ENCODE measurements around the gene STARD13.

The STARD13 gene

DNA sequence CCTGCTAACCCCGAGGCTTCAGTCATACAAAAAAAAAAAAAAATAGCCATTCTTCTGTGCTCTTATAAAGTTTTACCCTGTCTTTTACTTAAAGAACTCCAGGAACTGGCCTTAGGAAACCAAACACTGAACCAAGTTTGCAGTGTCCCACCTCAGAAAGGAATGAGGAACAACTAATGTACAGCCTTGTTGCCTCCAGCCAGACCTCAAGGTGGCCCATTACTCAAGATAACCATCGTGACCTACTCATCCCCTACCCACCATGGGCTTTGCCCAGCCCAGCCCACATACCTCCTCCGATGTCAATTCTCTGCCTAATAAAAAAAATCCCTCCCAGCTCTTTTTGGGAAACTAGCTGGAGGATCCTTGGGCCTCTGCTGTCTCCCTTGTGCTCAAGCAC lies 133.2 kb downstream of the STARD13 start:
- FAIRE-seq (no peak), DNase-seq (ENCODE audit: low spot score) (no peak)

DNA sequence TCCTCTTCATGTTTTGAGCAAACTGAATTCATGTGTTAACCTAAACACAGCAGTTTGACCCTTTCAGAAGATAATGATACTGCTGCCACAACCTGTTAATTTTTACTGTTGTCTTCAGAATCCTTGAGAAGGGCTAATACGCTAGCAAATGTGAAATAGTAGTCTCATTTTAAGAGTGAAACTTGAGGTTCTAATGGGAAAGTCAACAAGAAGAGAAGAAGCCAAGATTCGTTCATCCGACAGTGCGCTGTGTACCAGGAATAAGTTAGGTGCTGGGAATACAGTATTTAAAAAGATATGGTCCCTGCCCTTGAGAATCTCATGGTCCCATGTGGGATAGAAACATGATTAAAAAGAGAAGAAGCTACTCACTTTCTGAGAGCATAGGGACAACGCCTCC lies 134.9 kb downstream of the STARD13 start:
- DNase-seq (ENCODE audit: low spot score) (no peak), FAIRE-seq (no peak)

DNA sequence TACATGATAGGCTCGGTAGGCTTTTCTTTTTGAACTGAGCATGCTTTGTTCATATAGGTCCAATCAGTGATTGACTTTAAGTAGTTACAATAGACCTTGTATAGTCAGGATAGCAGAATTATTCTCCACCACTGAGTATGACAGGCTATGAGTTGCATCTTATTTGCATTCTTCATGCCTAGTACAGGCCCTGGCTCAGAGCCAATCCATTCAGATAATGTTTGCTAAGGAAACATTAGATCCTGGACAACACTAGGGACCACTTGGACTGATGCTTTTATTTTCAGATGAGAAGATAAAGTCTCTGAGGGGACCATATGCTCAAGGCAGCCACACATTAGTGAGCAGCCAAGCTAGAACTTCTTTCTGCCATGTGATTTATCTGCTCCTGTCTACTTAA lies 135.4 kb downstream of the STARD13 start:
- no peak for DNase-seq (ENCODE audit: low spot score)
- no peak for FAIRE-seq

DNA sequence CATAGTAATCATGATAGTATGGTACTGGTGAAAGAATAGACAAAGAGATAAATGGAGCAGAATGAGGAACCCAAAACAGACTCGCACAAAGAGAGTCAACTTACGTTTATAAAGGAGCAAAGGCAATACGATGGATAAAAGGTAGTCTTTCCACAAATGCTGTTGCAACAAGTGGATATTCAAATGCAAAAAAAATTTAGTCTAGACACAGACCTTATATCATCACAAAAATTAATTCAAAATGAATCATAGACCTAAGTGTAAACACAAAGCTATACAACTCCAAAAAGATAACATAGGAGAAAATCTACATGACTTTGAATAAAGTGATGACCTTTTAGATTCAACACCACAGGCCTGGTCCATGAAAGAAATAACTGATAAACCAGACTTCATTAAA lies 137.7 kb downstream of the STARD13 start:
- FAIRE-seq (no peak), DNase-seq (ENCODE audit: low spot score) (no peak)

DNA sequence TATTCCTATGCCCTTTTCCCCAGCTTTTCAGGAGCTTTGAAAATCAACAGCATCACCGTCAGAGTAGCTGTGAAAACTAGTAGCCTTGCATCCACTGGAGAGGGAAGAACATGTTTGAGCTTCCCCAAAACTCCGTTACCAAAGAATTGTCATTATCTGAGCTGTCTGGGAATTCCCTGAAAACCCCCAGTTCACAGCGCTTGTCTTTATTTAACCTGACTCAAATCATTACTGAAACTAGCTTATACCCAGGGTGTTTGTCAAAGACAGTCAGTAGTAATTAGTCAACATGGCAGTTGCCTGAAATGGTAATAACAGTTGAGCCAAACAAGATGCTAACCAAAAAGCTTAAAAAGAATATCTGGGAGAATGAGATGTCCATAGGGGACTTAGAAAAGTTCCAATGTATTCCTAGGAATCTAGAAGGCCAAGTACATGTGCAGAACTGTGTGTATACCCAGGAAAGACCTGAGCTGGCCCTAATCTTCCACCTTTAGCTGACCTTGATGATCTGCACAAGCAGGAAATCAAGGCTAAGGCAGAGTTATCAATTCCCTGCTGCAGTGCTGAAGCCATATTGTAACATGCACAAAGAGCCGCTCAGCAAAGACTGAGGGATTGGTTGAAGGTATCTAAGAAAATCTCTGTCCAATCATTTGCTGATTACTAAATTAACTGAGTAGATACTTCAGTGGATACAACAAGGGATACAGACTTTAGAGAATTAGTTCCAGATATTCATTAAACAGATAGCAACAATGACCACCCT lies 138.5 kb downstream of the STARD13 start:
- FAIRE-seq, result no peak
- no peak for DNase-seq (ENCODE audit: low spot score)

DNA sequence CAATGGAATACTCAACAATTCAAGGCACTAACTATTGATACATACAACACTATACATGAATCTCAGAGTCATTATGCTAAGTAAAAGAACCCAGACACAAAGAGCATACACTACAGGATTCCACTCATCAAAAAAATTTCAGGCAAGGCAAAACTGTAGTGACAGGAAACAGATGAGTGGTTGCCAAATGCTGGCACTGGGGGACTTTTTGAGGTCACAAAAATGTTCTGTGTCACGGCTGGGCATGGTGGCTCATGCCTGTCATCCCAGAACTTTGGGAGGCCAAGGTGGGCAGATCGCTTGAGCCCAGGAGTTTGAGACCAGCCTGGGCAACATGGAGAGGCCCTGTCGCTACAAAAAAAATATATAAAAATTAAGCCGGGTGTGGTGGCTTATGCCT lies 139.9 kb downstream of the STARD13 start:
- no peak for FAIRE-seq
- no peak for DNase-seq (ENCODE audit: low spot score)

DNA sequence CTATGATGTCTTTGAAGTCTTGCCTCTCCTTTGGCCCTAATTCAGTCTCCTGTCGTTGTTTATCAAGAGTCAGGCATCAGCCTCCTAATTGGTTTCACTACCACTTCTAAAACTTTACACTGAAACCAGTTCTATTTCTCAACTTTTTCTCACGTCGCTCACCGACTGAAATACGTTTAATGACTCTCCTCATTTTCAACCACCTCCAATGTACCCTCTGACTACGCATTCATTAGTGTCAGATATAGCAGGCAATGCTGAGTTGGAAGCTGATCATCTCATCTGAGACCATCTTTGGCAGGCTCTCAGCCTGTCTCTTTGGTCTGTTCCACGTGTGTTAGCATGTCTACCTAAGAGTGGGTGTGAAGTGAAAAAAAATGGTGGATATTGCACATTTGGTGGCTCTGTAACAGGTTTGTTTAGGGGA lies 141.2 kb downstream of the STARD13 start:
- FAIRE-seq, result no peak
- DNase-seq (ENCODE audit: low spot score), result no peak

DNA sequence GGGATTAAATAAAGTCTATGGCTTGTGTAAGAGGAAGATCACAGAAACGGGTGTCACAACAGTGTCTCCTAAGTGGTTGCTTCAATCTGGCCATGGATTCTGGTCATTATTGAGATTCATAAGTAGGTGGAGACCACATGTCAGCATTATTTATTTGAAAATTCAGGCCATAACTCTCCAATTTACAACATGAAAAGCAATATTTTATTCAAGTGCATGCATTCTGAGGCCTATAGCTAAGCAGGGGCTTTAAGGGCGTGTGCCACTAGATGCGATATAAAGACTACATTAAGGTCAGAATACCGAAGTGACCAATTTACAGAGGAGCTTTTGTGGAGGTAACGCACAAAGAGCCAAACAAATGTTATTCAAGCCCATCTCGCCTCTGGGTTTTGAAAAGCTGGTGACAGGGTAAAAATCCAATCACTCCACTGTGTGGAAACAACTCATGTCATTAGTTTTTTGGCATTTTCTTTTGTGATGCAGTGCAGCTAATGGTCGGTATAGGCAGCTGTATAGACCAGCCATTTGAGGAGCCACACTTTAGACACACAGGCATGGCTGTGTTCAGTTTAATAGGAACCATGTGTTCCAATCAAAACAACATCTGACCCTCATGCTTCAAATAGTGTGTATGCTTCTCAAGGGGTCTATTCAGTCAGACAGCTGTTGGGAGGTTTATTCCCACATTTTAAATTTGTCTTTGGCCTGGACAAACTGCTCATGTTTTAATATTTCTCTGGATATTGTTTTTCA lies 145.6 kb downstream of the STARD13 start:
- DNase-seq (ENCODE audit: low spot score) (no peak), FAIRE-seq (no peak)

DNA sequence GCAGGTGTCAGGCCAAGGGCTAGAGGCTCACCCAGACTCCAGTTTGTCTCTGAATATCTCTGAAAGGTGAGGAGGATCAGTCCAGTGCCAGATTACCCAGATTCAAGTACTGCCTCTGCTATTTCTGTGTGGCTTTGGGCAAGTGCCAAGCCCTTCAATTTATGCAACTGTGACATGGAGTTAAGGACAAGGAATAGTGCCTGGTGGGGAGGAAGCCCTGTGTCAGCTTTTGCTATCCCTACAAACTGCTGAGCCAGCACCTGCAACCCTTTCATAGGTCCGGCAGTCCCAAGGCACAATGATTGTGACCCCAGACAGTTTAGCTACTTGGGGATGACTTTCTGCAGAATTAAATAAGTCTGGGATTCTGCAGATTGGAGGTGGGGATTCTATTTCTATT lies 146.4 kb downstream of the STARD13 start:
- no peak for FAIRE-seq
- no peak for DNase-seq (ENCODE audit: low spot score)

DNA sequence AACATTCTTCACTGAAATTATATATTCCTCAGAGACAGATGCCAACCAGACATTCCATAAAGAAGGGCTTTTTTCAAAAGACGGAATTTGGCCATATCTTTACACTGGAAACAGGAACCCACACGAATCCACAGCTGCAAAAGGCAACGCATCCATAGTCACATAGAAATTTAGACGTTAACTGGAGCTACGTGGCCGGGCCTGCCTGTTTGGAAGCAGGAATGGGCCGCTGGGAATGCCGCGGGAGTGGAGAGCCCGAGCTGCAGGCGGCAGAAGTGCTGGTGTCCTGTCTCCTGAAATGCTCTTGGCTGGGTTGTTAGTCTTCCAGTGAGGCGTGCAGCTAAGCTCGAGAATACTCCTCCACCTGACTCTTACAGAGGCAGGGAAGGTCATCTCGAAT lies 147.1 kb downstream of the STARD13 start:
- DNase-seq (ENCODE audit: low spot score), result no peak
- no peak for FAIRE-seq

DNA sequence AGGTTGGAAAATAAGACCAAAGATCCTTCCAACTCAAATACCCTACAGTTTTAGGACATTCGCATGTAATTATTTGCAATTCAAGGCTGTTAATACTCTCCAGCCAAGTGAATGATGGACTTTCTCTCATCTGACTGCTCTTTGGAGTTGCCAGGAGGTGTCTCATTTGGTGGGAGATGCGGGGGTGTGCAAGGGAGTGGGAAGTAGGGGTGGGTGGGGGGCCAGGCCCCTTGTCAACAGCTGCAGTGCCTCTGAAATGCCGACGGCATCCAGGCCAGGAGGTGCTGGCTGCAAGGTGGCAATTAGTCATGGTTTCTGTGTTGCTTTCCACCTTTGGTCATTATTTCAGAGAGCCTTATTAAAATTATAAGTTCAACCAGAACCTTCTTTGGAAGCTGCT lies 147.8 kb downstream of the STARD13 start:
- DNase-seq (ENCODE audit: low spot score) (no peak), FAIRE-seq (no peak)

DNA sequence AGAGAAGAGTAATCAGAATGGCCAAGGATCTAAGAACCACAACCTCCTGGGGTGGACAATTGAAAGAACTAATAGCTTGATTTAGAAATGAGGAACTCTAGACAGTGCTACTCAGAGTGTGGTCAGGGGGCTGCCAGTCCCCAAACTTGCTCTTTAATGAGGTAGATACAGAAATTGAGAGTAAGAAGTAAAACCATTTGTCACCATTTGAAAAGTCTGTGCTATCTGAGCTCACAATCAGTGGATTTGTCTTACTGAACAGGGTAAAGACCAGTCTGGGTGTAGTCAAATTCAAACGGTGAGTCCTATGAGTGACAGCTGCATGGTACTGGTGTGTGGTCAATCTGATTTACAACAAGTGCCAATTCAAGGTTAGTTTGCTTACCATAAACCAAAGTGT lies 150.5 kb downstream of the STARD13 start:
- DNase-seq (ENCODE audit: low spot score) (no peak), FAIRE-seq (no peak)

DNA sequence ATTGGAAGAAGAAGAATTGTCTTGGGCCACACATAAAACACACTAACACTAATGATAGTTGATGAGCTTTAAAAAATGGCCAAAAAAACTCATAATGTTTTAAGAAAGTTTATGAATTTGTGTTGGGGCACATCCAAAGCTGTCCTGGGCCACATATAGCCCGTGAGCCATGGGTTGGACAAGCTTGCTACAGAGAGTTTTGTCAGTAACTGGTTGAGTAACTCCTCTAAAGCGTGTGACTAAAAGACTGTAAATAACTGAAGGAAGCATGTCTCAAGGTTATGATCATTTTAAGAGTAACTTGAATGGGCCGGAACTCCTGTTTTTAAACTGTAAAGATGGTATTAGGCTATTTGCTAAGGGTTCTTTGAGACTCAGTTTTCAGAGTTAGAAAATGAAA lies 151.3 kb downstream of the STARD13 start:
- DNase-seq (ENCODE audit: low spot score), result no peak
- FAIRE-seq, result no peak

DNA sequence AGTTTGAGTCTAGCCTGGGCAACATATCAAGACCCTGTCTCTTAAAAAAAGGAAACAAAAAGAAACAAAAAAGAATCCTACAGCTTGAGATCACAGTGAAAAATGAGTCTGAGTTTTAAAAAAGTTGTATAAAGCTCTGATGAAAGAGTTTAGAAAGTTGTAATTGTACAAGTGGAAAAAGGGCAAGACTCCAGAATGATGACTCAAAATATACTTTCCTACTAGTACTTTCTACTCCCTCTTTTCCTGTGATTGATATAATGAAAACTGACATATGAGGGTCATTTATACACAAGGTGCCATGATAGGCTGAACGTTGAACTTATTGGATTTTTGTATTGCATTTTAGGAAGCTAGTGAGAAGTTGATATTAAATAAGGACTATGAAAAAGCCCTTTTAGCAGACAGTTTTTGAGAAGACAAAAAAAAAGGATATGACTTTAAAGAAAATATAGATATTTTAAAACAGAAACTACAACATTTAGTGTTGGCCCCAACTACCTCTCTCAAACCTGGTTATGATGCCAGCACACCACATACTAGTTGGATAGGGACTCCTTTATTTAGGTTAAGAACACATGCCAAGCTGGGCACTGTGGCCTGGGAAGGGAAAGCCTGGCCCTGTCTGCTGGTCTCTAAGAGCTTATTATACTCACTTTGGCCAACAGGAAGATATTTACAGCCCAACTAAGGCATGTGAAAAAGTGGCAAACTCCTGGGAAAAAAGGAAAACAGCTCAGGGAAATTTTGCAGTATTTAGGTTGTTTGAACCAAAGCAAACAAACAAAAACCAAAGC lies 152.7 kb downstream of the STARD13 start:
- DNase-seq (ENCODE audit: low spot score) (no peak), FAIRE-seq (no peak)

DNA sequence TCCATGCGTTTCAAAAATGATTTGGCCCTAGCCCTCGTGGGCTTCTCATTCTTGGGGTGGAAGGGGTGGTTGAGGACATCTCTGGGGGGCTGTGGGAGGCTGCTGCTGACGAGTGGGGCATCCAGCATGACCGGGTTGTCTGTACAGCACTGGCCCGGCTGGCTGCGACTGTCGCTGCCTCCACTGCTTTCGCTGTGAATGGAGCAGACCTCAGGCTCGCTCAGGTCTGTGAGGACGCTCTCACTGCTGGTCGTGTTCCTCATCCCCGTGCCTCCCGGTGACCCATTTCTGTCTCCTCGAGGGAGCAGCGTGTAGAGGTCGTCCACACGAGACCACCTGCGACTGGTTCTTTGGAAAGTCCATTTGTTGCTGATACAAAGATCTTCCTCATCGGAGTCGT lies 155.7 kb downstream of the STARD13 start:
- no peak for DNase-seq (ENCODE audit: low spot score)
- FAIRE-seq, result no peak

DNA sequence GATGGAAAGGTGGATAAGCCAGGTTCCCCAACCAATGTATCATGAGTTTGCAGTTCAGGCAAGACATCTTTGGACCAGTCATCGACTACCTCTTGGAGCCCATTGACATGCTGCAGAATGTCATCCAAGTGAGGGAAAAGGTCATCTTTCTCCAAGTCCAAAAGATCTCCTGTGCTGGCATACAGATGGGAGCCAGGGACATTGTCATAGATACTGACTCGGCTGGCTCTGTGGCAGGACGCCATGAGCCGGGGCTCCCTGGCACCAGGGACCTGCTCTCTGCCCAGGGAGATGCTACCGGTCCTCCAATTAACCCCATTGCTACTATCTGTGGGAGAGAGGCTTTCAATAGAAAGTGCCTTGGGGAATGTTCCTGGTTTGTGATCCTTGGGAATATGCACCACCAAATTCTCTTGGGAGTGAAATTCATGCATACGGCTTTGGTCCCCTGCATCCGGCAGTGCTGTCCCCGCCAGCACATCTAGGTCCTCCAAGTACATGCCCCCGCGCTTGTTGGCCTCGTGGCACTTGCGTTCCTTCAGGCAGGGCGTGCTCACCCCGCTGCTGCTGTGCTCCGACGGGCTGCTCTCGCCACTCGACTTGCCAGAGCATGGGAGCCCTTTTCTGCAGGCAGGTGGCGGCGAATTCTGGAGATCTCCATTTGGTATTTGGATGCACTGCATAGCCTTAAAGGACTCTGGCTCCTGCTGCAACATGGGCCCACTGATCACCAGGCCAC lies 156.3 kb downstream of the STARD13 start:
- no peak for DNase-seq (ENCODE audit: low spot score)
- FAIRE-seq, result no peak

DNA sequence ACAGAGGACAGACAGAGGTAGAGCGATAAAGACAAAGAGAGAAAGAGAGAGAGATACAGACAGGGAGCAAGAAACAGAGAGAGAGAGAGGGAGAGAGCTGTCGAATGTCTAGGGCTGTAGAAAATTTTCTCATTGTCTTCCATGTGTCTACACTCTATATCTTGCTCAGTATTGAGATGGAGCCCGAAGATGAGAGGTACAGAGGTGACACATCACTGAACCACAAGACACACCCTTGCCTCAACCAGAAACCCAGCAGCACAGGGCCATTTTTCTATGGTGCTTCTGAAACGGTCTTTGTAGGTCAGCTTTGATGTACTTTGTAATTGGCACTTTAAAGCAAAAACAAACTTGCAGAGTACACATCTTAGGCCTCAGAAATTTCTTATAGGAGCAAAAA lies 157.4 kb downstream of the STARD13 start:
- FAIRE-seq, result no peak

DNA sequence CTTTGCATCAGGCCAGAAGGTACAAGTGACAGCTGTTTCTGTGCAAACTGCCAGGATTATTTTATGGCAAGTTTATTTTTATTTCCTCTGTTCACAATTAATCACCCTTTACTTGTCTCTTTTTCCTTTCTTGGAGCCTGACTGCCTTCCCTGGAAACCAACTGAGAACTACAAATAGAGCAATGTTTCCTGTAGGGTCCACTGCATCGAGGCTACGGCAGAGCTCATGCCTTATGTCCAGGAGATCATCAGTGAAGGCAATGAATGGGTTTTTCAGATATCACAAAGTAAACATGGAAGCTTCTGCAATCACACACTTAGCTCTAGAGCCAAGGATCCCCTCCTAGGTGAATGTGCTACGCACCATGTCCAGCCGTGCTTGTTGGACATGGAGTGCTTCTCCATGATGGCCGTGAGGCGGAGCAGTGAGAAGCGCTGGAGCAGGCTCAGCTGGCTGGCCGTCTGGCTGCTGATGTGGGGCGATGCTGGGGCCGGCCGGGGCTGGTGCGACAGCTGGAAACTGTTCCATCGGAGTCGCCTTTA lies 158.5 kb downstream of the STARD13 start:
- no peak for DNase-seq (ENCODE audit: low spot score)
- no peak for FAIRE-seq

More for the DNA sequence above, 157.4 kb downstream of the STARD13 start:
- DNase-seq (ENCODE audit: low spot score), result no peak

DNA sequence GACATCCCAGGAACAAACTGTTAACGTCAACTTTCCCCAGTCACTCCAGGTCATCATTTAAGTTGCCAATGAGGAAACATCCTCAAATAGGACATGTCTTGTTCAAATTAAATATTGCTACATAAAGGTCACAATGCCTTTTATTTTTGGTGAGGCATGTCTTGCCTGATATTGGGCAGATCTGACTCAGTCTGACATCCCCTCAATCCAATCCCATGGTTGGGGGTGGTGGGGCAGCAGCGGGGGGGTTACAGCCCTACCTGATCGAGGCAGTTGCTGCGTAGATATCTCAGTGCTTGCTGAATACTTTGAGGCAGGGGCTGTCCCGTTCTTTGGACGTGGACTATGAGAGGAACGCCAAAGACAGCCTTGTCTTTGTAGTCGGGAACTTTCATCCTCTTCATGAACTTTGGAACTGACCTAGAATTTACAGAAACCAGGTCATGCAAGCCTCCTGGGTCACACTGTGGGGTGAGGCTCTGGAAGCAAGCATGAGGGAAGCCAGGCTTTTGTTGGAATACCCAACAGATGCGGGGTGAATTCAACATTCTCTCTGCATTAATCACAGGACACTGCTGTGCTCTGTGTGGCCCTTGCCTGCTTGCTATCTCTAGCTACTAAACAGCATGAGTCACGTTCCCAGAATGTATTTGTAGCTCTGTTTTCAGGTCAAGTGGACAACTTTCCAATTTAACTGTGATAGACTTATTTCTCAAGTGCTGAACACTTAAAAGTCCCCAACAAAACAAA lies 159.6 kb downstream of the STARD13 start:
- DNase-seq (ENCODE audit: low spot score) (peak; percentile 89), FAIRE-seq (peak; percentile 95)

DNA sequence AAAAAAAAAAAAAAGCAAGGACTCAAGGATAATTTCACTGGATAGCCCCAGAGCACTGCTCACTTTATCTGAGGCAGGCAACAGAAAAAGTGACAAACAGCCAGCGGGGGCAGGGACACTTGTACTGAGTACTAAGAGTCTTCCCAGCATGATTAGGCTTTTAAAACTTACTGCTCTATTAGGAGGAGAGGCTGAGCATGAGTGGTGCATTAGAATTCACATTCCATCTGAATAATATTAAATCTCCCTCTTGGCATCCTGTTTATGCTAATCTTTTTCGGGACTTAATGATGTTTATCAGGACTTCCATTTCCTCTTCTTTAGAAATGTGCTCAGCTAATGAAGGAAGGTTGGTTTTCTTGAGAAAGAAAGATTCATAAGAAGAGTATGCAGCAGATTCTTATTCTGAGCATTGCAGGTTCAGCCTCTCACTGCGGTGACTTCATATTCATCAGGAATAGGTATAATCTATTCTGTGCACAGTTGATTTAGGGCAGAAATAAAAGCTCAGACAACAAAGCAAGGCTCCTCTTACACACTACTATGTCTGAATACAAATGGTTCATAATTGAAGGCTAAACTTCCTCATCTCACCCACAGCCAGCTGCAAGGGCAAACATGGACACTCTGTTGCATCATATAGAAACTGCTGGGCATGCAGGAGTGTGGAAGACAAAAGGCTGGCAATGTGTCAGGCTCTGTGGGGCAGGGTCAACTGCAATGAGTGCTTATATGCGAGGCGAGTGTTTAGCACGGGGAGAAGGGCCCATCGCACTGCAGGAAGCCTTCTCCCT lies 162.3 kb downstream of the STARD13 start:
- no peak for DNase-seq (ENCODE audit: low spot score)
- FAIRE-seq, result no peak
